Measurements from ENCODE around the gene OR4M1.
"Not testable (repeated sequence)": the region's sequence is repeated elsewhere in the genome, so short reads cannot be mapped to it uniquely, and the experiment has no call there.

Gene OR4M1, protein sequence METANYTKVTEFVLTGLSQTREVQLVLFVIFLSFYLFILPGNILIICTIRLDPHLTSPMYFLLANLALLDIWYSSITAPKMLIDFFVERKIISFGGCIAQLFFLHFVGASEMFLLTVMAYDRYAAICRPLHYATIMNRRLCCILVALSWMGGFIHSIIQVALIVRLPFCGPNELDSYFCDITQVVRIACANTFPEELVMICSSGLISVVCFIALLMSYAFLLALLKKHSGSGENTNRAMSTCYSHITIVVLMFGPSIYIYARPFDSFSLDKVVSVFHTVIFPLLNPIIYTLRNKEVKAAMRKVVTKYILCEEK

DNA sequence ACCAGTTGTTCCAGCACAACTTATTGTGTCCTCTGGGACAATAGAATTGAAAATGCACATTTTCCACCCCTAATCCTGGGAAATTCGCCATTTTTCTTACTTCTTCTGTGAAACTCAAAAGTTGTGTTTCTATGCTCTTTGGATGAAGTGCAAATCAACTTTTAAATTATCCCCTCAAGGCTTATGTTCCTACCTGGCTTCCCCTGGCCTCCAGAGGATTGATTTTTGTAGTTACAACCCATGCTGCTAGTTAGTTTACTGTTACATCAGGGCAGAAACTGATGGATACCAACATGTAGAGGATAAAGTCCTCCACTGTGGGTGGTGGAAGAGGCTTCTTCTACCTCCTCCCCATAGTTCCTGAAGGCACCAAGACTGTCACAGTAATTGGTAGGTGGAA lies at the start of gene OR4M1:
OR4M1 (plus strand) TSS at position 301 of the 400 bp plus-strand sequence. CDS start 6,819 bp downstream, outside the sequence.
- FAIRE-seq, result not testable (repeated sequence)

DNA sequence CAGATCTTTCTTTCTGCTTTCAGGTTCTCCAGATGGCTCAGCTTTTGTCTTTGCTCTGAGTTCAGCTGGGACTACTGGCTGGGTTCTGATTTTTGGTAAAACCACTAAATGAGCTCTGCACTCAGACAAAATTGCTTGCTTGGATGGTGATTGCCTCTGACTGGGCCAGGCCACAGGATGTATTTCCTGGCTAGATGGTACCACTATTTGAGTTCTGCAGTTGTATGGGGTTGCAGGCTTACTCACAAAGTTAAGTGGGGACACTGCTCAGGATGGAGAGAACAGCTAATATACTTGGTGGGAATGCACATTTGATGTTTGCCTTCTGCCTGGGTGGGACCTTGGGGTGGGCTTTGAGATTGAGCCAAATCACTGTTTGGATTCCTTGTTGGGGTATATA lies 43.9 kb upstream of the OR4M1 start:
- TF ChIP-seq POLR2A (IDR thresholded peaks at IDR 0.05; ENCODE audit: low read depth, low read length), result no peak
- no peak for FAIRE-seq
- DNase-seq (ENCODE audit: insufficient read length, low spot score), result no peak

More for the DNA sequence above, at the start of gene OR4M1:
- DNase-seq (ENCODE audit: insufficient read length, low spot score), result not testable (repeated sequence)

GRCh38 chr14:19729763-19730162 lies 43.5 kb upstream of the OR4M1 start:
- FAIRE-seq (no peak), DNase-seq (ENCODE audit: insufficient read length, low spot score) (no peak)
- TF ChIP-seq POLR2A (IDR thresholded peaks at IDR 0.05; ENCODE audit: low read depth, low read length), result no peak

DNA sequence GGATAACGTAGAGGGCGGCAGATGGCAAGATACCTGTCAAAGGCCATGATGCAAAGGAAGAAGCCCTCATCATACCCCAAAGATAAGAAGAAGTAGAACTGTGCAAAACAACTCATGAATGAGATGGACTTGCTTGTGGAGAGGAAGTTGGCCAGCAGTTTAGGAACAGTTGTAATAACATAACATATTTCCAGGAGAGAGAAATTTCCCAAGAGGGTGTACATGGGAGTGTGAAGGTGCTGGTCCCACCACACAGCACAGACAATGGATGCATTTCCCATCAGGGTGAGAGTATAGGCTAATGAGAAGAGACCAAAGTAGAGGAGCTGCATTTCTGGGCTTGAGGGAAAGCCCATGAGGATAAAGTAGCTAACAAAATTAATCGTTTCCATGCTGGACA lies 39.4 kb upstream of the OR4M1 start:
- not testable (repeated sequence) for FAIRE-seq; DNase-seq (ENCODE audit: insufficient read length, low spot score)

DNA sequence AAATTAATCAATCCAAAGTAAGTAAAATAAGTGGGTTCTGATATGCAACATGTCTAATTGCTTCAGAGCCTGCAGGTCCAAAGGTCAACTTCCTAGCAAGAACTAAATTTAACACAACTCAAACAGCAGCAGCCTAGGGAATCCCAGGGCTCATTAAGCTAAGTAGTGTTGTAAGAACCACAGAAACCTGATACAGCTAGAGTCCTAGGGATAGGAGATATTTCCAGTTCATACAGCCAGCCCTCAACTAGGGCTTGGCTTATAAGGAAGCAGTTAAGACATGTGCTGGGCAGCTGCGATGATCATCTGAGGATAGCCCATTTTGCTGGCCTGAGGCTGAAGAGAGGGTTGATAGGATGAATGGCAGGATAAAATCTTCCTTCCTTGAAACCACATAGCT lies 30.0 kb upstream of the OR4M1 start, which contains the start of gene OR4Q3:
OR4Q3 (plus strand) TSS at position 316 of the 400 bp plus-strand sequence.
- no peak for FAIRE-seq

DNA sequence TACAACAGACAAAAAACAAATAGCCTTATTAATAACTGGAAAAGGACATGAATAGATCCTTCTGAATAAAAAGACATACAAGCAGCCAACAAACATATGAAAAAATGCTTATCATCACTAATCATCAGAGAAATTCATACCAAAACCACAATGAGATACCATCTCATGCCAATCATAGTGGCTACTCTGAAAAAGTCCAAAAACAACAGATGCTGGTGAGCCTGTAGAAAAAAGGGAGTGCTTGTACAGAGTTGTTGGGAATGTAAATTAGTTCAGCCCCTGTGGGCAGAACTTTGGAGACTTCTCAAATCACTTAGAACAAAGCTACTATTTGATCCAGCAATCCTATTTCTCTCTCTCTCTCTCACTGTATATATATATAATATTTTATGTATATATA lies 21.0 kb upstream of the OR4M1 start:
- DNase-seq (ENCODE audit: insufficient read length, low spot score); FAIRE-seq: not testable (repeated sequence)

More for the DNA sequence above, 30.0 kb upstream of the OR4M1 start, which contains the start of gene OR4Q3:
- no peak for DNase-seq (ENCODE audit: insufficient read length, low spot score)
- no peak for TF ChIP-seq POLR2A (IDR thresholded peaks at IDR 0.05; ENCODE audit: low read depth, low read length)

GRCh38 chr14:19754172-19754571 lies 19.1 kb upstream of the OR4M1 start:
- no peak for FAIRE-seq
- TF ChIP-seq POLR2A (IDR thresholded peaks at IDR 0.05; ENCODE audit: low read depth, low read length), result no peak

GRCh38 chr14:19771491-19771890 lies 1.8 kb upstream of the OR4M1 start:
- FAIRE-seq; DNase-seq (ENCODE audit: insufficient read length, low spot score): not testable (repeated sequence)

More at GRCh38 chr14:19754172-19754571, 19.1 kb upstream of the OR4M1 start:
- no peak for DNase-seq (ENCODE audit: insufficient read length, low spot score)

GRCh38 chr14:19771895-19772430 lies 1.3 kb upstream of the OR4M1 start:
- FAIRE-seq (no peak), DNase-seq (ENCODE audit: insufficient read length, low spot score) (no peak)
- TF ChIP-seq POLR2A (IDR thresholded peaks at IDR 0.05; ENCODE audit: low read depth, low read length), result no peak

GRCh38 chr14:19772454-19772853 lies 850 bp upstream of the OR4M1 start:
- not testable (repeated sequence) for DNase-seq (ENCODE audit: insufficient read length, low spot score); FAIRE-seq

GRCh38 chr14:19775587-19775986 lies 2.3 kb downstream of the OR4M1 start:
- FAIRE-seq, result no peak
- no peak for DNase-seq (ENCODE audit: insufficient read length, low spot score)
- no peak for TF ChIP-seq POLR2A (IDR thresholded peaks at IDR 0.05; ENCODE audit: low read depth, low read length)

DNA sequence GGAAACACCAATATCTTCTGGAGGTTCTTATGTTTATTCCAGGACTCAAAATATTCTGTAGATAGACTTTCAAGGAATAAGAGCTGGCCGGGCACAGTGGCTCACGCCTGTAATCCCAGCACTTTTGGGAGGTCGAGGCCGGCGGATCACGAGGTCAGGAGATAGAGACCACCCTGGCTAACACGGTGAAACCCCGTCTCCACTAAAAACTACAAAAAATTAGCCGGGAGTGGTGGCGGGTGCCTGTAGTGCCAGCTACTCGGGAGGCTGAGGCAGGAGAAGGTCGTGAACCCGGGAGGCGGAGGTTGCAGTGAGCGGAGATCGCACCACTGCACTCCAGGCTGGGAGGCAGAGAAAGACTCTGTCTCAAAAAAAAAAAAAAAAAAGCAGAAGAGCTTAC lies 12.5 kb downstream of the OR4M1 start:
- FAIRE-seq; DNase-seq (ENCODE audit: insufficient read length, low spot score): not testable (repeated sequence)

DNA sequence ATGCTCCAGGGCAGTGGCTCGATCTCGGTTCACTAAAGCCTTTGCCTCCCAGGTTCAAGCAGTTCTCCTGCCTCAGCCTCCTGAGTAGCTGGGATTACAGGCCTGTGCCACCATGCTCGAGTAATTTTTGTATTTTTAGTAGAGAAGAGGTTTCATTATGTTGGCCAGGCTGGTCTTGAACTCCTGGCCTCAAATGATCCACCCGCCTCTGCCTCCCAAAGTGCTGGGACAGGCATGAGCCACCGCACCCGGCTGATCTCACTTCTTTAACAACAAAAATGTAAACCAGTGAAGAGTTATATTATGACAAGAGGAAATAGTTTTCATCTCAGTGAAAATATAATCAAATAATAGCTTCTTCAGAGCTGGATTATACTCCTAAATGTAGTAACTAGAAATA lies 14.0 kb downstream of the OR4M1 start:
- FAIRE-seq; DNase-seq (ENCODE audit: insufficient read length, low spot score): not testable (repeated sequence)

DNA sequence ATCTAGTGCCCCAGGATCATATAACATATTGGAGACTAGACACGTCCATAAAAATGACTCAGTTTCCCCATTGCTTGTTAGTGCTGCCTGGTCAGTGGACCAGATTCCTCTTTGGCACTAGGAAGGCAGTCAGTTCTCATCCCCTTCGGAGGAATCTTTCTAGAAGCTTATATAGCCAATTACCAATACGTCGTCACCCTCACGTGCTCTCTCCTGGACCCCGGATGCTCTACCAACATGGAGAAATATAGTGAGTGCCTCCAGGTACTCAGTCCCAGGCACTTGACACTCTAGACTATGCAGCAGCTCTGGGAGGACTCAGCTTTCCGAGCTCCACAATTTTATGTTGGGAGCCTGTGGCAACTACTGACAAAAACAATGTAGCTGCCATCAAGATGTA lies 14.8 kb downstream of the OR4M1 start:
- DNase-seq (ENCODE audit: insufficient read length, low spot score); FAIRE-seq: not testable (repeated sequence)

DNA sequence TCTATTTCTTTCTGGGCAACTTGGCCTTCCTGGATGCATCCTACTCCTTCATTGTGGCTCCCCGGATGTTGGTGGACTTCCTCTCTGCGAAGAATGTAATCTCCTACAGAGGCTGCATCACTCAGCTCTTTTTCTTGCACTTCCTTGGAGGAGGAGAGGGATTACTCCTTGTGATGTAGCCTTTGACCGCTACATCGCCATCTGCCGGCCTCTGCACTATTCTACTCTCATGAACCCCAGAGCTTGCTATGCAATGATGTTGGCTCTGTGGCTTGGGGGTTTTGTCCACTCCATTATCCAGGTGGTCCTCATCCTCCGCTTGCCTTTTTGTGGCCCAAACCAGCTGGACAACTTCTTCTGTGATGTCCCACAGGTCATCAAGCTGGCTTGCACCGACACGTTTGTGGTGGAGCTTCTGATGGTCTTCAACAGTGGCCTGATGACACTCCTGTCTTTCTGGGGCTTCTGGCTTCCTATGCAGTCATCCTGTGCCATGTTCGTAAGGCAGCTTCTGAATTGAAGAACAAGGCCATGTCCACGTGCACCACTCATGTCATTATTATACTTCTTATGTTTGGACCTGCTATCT lies 23.3 kb downstream of the OR4M1 start:
- not testable (repeated sequence) for FAIRE-seq; DNase-seq (ENCODE audit: insufficient read length, low spot score)

Measured in H54 (cell line).